Measurements from ENCODE around the gene KCTD21. TPM values are rescaled to one million over a fixed set of nuclear protein-coding genes. Genes with fewer than 3 reads are reported as not detected.

The KCTD21 gene
- total RNA-seq, 1 donor from 2014 or later = 10.7 TPM

- no peaks in the 10 kb centered on the region for H3K4me1 Mint-ChIP-seq (ENCODE audit: unreplicated experiment)
- peaks cover 40% of the 10 kb centered on the region for H3K36me3 Mint-ChIP-seq (ENCODE audit: unreplicated experiment)
- TF ChIP-seq CTCF (IDR thresholded peaks at IDR 0.05) = no peak
- H3K27me3 Mint-ChIP-seq (ENCODE audit: unreplicated experiment) = no peaks in the 10 kb centered on the region
- no peak overlapping the region for H3K27ac Mint-ChIP-seq (ENCODE audit: unreplicated experiment)
- no peak overlapping the region for H3K4me3 Mint-ChIP-seq (ENCODE audit: unreplicated experiment)
- H3K9me3 Mint-ChIP-seq (ENCODE audit: unreplicated experiment) = peaks cover 6% of the 10 kb centered on the region
- DNase-seq (ENCODE audit: extremely low spot score, unreplicated experiment) = no peak
These were observed 20.1 kb upstream of the KCTD21 start for GRCh38 chr11:78208257-78209165.

- peaks cover 6% of the 10 kb centered on the region for H3K9me3 Mint-ChIP-seq (ENCODE audit: unreplicated experiment)
- H3K4me1 Mint-ChIP-seq (ENCODE audit: unreplicated experiment) = no peaks in the 10 kb centered on the region
- no peak for DNase-seq (ENCODE audit: extremely low spot score, unreplicated experiment)
- TF ChIP-seq CTCF (IDR thresholded peaks at IDR 0.05) = no peak
- no peak overlapping the region for H3K4me3 Mint-ChIP-seq (ENCODE audit: unreplicated experiment)
- H3K36me3 Mint-ChIP-seq (ENCODE audit: unreplicated experiment) = peaks cover 40% of the 10 kb centered on the region
- H3K27ac Mint-ChIP-seq (ENCODE audit: unreplicated experiment) = no peak overlapping the region
- H3K27me3 Mint-ChIP-seq (ENCODE audit: unreplicated experiment) = no peaks in the 10 kb centered on the region
These were observed 19.3 kb upstream of the KCTD21 start for GRCh38 chr11:78207532-78208256.

- no peak overlapping the region for H3K27ac Mint-ChIP-seq (ENCODE audit: unreplicated experiment)
- no peaks in the 10 kb centered on the region for H3K4me1 Mint-ChIP-seq (ENCODE audit: unreplicated experiment)
- H3K27me3 Mint-ChIP-seq (ENCODE audit: unreplicated experiment) = no peaks in the 10 kb centered on the region
- no peaks in the 10 kb centered on the region for H3K9me3 Mint-ChIP-seq (ENCODE audit: unreplicated experiment)
- H3K36me3 Mint-ChIP-seq (ENCODE audit: unreplicated experiment) = peaks cover 38% of the 10 kb centered on the region
- DNase-seq (ENCODE audit: extremely low spot score, unreplicated experiment) = no peak
- no peak for TF ChIP-seq CTCF (IDR thresholded peaks at IDR 0.05)
- no peak overlapping the region for H3K4me3 Mint-ChIP-seq (ENCODE audit: unreplicated experiment)
These were observed 17.3 kb upstream of the KCTD21 start for GRCh38 chr11:78205691-78206090.

GRCh38 chr11:78205256-78205655 is 16.8 kb upstream of the KCTD21 start:
- H3K27ac Mint-ChIP-seq (ENCODE audit: unreplicated experiment) = no peak overlapping the region
- H3K9me3 Mint-ChIP-seq (ENCODE audit: unreplicated experiment) = no peaks in the 10 kb centered on the region
- DNase-seq (ENCODE audit: extremely low spot score, unreplicated experiment) = no peak
- no peak for TF ChIP-seq CTCF (IDR thresholded peaks at IDR 0.05)
- no peak overlapping the region for H3K4me3 Mint-ChIP-seq (ENCODE audit: unreplicated experiment)
- peaks cover 34% of the 10 kb centered on the region for H3K36me3 Mint-ChIP-seq (ENCODE audit: unreplicated experiment)
- H3K27me3 Mint-ChIP-seq (ENCODE audit: unreplicated experiment) = no peaks in the 10 kb centered on the region
- no peaks in the 10 kb centered on the region for H3K4me1 Mint-ChIP-seq (ENCODE audit: unreplicated experiment)

- H3K27me3 Mint-ChIP-seq (ENCODE audit: unreplicated experiment) = no peaks in the 10 kb centered on the region
- peaks cover 27% of the 10 kb centered on the region for H3K36me3 Mint-ChIP-seq (ENCODE audit: unreplicated experiment)
- no peak for DNase-seq (ENCODE audit: extremely low spot score, unreplicated experiment)
- H3K27ac Mint-ChIP-seq (ENCODE audit: unreplicated experiment) = no peak overlapping the region
- TF ChIP-seq CTCF (IDR thresholded peaks at IDR 0.05) = no peak
- H3K9me3 Mint-ChIP-seq (ENCODE audit: unreplicated experiment) = no peaks in the 10 kb centered on the region
- no peak overlapping the region for H3K4me3 Mint-ChIP-seq (ENCODE audit: unreplicated experiment)
- no peaks in the 10 kb centered on the region for H3K4me1 Mint-ChIP-seq (ENCODE audit: unreplicated experiment)
These were observed 14.8 kb upstream of the KCTD21 start for GRCh38 chr11:78203184-78203583.

All from osteocyte (in vitro differentiated cells).